GF-D8 (cell line): Measurements from ENCODE around the gene NUF2.
"Not testable (repeated sequence)": the region's sequence is repeated elsewhere in the genome, so short reads cannot be mapped to it uniquely, and the experiment has no call there.

Experiments used
- DNase-seq: peaks from one replicate; lab custom pipeline; 2025; lab: John Stamatoyannopoulos, UW

Gene NUF2

DNA sequence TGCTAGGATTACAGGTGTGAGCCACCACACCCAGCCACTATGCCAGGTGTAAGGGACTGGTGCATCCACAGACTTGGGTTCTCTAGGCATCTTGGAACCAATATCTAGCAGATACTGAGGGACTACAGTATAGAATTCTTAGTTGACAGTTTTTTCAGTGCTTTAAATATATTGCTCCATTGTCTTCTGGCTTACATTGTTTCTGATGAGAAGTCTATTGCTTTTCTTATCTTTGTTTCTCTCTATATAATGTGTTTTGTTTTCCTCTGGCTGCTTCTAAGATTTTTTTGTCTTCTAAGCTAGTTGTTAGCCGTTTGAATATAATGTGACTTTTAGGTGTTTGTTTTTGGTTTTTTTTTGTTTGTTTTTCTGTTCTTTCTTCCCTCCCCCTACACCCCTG, 13.5 kb downstream of the NUF2 start:
- DNase-seq: no peak

DNA sequence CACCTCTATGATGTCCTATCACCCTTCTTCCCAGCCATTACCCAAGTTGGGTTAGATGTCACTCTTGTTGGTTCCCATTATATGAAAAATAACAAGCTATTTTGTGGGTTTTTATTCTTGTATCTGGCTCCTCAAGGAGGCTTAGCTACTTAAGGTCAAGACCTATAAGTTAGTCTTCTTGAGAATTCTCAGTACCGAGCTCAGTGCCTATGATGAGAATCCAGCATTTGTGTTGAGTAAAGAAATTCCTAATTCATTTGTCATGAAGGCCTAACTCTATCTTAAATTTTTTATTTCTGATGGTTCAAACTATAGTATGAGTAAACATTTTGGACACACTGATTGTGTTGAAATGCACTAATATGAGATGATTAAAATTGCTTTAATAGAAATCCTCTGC, 15.9 kb downstream of the NUF2 start:
- no peak for DNase-seq

DNA sequence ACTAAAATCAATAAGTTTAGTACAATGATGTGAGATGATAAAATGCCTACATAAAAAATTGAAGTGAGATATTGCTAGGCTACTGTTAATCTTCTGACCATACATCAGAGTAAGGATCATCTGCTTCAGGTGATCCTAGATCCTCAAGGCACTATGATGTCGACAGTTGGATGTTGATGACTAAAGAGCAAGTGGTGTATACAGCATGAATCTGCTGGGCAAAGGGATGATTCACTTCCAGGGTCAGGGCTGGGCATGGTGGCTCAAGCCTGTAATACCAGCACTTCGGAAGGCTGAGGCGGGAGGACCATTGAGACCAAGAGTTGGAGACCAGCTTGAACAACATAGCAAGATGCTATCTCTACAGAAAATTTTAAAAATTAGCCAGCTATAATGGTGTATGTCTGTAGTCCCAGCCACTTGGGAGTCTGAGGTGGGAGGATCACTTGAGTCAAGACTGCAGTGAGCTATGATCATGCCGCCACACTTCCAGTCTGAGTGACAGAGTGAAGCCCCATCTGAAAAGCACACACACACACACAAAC, 24.6 kb downstream of the NUF2 start:
- DNase-seq: no peak

DNA sequence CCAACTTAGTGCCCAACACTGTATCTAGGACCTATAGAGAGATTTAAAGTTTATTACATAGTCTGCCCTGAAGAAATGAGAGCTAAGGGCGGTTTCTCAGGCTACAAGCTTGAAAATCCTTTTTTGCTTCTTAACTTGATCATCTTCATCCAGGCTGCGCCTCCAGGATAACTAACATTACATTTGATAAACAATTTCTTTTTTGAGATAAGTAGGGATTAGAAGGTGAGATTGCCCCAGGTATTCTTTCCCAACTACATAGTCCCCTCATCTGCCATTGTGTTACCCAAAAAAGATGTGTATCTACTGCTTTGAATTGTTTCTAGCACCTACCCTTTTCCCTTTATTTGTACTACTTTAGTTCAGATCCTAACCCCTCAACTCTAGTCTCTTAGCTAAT, 25.4 kb downstream of the NUF2 start:
- no peak for DNase-seq

DNA sequence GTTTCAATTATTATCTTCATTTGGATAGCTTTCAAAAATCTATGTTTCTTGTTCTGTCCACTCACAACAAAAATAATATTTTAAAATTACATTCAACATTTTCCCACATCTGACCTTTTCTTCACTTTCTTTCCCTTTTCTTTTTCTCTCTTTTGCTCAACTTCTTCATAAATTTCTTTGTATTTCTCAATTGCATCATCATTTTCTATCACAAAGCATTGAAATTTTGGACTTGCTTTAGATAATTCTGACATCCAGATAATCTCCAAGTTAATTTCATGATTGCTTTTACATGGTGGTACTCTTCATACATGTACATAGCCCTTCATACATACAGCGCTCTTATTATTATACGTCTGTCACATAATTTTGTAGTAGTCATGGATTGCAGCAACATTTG, 30.2 kb downstream of the NUF2 start:
- DNase-seq: no peak

DNA sequence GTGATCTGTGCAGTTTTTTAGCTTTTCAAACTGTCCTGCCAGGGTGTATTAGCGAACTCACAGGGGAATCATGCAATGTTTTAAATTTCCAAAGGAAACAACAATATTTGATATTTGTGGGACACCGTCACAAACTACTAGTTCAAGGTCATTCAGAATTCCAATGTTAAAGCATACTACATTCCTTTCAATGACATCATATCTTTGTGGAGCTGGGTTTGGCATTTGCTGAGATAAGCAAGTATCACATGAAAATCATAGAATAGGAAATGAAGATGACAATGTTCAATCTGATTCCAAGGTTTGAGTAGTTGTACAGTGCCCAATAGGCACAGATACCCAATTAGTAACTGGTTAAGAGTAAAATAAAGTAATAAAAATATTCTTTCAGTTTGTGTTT, 35.6 kb downstream of the NUF2 start:
- DNase-seq: no peak

DNA sequence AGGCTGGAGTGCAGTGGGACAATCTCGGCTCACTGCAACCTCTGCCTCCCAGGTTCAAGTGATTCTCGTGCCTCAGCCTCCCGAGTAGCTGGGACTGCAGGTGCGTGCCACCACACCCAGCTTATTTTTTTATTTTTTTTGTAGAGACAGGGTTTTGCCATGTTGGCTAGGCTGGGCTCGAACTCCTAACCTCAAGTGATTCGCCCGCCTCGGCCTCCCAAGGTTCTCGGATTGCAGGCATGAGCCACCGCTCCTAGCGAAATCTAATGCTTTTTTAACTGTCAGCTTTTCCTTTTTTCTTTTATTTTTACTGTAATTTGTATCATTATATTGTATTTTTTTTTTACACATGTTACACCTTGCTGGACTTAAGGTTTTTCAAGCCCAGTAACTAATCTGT, 36.4 kb downstream of the NUF2 start:
- not testable (repeated sequence) for DNase-seq

DNA sequence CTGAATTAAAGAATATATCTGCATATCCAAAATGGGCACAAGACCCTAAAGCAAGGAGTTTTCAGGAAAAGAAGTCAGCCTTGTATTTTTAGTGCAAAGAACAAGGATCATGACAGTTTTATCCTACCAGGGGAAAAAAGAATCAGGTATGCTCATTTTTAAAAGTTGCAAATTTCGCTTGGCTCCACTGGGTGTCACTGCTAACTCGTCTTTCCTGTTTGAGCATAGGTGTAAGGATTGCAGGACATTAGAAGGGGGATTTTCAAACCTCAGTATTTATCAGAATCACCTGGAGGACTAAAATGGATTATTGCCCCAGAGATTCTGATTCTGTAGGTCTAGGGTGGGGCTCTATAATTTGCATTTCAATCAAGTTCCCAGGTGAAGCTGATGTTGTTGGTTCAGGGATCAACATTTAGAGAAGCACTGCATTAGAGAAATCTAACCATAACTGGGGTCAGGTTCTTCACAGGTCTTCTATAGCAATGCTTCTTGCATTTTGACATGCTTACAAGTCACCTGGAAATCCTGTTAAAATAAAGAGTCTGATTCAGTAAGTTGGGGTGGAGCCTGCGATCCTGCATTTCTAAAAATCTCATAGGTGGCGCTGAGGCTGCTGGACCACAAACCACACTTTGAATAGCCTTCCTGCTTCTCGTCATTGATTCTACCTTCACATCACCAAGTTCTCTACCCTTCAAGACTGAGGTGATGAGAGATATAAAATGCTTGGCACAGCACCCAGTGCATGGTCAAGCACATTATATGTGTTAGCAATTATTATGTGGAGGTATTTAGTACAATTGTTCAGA, 39.6 kb downstream of the NUF2 start:
- no peak for DNase-seq

DNA sequence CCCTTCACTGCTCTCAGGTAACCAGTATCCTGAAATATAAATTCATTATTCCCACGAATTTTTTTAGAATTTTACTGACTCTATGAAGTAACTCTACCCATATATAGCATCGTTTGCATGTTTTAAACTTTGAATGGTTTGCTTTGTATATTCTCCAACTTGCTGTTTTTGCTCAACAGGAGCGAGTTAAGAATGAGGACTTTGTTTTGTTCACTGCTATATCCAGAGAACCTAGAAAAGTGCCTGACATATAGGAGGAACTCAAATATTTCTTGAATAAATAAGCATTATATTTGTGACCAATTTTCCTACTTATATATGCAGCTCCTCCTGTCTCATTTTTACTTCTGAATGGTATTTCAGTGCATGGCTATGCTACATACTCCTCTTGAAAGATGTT, 43.4 kb downstream of the NUF2 start:
- no peak for DNase-seq

DNA sequence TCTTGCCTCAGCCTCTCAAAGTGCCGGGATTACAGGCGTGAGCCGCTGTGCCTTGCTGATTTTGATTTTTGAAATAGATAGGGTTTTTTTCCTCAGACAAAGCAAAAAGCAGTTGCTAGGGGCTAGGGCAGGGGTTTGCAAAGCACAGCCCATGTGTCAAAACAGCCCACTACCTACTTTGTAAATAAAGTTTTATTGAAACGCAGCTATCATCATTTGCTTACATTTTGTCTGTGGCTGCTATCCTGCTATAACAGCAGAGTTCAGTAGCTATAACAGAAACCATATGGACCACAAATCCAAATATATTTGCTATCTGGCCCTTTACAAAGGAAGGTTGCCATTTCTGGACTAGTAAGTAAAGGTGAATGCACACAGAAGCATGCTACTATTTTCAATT, 44.8 kb downstream of the NUF2 start:
- DNase-seq: no peak

DNA sequence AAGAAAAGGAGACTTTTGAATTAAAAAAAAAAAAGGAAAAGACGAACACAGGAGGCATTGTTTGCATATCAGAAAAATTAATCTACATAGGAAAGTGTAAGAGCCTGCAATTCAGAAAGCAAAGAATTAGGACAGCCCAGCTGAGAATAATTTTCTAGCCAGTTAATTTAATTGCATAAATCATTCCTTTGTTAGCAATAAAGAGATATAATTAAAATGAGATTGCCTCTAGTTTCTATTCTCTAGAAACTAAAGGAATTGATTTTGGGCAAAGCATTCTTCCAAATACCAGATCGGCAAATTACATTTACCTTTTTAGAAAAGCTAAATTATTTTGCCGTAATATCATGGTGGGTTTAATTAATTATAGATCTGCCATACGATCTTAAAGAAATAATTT, 46.0 kb downstream of the NUF2 start:
- no peak for DNase-seq

DNA sequence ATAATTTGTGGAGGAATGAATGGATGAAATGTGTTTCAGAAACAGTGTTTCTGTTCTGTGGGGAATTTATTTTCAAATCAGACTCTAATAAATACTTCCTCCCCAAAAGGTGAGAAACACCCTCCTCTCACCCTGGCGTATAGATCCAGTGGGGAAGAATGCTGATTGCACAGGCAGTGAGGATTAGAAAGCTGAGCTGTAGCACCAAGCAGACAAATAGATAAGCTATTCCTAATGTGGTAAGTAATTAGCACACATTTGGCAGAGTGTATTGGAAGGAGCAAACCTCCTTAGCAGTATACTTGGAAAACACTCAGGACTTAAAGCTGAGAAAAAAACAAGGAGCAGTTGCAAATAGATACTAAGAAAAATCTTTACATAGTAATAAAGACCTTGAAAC, 50.8 kb downstream of the NUF2 start:
- no peak for DNase-seq

DNA sequence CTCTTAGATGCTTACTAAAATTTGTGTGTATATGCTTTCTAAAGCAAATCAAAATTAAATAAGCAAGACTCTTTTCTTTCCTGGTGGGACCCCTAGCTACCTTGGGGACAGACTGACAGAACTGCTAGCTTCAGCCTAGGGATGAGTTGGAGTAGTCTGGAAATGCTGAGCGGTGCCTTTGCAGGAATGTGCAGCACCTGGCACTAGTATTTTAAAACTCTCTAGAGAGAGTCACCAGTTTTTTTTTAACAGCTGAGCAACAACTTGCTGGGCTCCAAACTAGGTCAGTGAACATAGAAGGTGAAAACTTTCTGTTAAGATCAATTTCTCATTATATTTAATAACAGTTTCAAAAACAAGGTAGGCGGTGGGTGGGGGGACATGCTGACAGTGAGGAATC, 56.8 kb downstream of the NUF2 start:
- DNase-seq: no peak

DNA sequence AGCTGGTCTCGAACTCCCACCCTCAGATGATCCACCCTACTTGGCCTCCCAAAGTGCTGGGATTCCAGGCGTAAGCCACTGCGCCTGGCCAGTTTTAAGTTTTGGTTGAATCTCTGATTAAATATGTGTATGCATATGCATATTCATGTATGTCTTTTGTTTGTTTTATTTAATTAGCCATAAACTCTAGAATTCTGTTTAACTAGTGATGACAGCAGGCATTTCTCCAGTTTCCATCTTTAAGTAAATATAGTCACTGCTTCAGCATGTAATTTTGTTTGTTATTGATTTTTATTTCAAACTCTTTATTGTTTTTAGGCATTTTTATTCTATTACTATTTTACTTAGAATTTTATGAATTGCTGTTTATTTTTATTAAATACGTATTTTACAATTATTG, 58.0 kb downstream of the NUF2 start:
- DNase-seq: no peak

DNA sequence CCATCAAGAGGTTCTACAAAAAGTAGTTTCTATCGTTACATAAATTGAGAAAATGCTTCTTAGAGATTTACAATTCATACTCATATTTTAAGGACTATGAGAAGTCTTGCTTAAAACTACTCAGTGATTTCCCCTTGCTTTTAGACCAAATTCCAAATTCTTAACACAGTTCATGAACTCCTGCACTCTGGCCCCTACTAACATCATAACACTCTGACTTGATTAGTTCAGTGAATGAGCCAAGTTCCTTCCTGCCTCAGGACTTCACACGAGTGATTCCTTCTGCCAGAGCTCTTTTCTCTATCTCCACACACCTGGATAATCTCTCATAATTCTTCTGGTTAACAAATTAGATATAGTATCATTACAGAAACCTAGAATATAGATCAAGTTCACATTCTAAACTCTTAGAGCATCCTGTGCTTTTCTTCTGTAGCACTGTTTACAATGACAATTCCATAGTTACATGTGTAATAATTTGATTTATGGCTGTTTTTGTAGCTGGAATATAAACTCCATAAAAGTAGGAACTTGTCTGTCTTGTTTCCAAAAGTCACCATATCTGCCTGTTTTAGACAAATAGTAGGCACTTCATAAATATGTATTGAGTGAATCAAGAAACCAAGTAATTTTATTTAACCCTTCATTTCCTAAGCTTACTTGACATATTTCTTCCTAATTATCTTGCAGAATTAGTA, 59.9 kb downstream of the NUF2 start:
- DNase-seq: no peak

DNA sequence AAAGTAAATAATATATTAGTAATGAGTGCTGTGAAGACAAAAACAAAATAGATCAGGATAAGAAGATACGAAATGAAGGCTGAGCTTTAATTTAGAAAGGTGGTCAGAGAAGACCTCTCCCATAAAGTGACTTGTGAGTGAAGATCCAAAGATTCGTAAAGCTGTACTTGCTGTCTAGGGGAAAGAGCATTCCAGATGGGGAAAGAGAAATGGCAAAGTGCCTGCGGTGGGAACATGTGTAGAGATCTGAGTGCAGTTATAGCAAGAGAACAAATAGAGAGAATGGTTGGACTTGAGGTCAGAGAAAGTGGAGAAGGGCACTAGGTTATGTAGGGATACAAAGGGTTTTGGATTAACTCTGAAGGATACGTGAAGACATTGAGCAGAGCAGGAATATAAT, 60.6 kb downstream of the NUF2 start:
- no peak for DNase-seq

DNA sequence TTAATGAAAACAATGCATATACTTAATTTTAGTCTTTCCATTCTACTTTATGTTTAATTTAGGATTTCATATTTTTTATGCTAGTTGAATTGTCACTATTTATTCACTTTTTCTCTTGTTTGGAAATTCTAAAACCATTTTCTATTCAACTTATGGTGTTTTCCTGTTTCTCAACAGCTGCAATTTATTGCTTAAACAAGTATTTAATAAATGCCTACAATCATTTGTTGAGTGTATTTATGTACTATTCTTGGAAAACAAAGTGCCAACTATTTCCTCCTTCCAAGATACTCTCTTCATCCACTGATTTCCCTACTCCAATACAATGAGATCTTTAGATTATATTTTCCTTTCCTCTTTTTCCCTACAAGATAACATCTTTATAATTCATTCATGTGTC, 65.4 kb downstream of the NUF2 start:
- no peak for DNase-seq

DNA sequence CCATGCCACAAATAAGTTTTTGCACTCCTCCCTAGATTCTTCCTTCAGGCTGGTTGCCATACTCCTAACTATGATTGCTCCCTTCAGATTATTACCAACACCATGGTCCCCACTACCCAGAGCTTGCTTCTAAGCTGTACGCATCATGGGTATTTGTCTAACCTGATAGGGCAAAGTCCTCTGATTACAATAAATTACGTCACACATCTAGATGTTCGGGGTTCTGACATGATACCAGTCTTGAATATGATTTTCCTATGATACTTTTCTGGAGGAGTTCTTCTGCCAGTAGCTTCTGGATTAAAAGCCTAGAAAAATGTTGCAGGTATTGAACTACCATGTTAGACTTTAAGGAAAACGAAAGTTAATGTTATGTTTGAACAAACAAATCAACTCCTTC, 67.2 kb downstream of the NUF2 start:
- no peak for DNase-seq

DNA sequence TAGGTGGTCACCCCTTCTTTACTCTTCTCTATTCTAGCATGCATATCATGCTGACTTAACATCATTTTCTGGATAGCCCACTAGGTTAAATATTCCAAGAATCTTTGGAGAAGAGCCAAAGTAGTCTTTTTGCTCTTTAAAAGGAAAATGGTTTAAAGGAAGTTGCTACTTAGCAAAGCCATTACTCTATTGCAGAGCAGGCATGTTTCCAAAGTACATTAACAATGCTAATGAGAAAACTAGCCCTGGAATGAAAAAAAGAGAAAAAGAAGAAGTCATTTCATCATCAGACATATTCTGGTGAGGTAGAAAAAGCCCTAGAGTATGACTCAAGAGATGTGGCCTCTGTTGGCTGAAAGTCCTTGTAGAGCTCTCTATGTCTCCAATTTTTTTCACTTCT, 74.0 kb downstream of the NUF2 start:
- no peak for DNase-seq

DNA sequence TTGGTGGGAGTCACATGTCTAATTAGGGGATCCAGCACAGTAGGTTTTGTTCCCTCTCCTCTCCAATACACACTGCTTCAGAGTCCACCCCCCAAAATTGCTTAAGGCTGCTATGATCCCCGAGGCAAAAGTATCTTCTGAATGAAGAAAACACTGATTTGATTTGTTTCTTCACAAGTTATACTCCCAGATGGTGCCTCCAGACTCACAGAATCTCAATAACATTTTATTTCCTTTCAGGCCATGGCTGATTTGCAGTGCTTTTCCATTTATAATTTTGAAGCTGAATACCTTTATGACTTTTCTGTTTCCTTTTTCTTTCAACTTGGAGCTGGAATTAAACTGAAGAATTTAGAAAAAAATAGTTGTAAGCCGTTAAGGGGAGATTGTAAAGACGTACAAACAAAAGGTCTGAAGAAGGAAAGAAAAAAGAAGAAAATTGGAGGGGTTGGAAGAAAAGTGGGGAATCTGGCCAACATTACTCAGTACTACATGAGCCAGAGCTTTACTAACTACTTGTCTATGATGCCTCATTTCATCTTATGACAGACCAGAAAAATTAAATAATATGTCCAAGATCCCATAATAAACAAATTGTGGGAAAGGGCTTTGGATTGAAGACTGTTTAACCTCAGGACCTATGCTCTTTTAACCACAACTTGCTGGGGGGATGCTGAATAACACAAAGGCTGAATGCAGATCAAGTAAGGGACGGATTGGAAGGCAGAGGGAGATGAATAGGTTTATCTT, 75.9 kb downstream of the NUF2 start:
- no peak for DNase-seq

DNA sequence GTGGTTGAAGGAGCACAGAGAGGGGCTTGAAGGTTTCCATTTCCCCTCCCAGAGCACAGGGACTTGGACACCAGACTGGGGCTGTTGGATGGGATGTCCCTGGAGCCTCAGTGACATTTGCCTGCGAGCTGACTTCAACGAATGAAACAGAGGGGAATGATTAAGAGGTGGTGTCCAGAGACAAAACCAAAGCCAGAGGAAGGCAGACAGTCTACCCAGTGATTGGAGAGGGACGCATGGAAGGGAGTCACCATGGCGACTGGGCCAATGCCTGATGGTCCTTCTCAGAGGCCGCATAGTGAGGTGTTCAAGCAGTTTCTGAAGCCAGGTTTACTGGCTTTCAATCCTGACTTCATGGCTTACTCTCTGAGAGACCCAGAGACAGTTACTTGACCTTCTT, 77.2 kb downstream of the NUF2 start:
- DNase-seq: no peak

DNA sequence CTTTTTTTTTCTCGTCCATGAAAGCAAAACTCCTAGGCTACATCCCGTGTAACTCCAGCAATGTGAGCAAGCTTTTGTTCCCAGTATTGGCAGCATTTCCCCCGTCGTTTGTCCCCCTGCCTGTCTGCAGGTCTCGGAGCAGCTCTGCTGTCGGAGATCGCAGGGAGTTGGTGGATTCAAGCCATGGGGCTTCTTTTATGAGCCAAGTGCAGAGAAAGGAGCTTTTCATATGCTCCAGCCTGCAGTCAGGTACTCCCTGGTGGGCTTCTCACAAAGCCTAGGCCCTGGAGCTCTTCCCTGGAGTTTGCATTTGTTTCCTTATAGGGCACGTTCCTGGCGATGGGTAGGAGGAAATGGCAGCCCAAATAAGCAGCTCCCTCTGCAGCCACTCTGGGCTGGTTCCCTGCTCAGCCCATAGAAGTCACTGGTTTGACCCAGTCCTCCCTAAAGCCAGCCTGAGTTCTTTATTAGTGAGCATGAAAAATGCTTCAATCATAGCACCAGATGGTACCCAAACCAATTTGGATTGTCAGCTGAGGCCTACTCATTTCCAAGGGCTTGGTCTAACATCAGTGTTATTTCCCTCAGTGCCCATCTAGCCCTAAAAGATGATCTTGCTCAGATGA, 78.3 kb downstream of the NUF2 start:
- DNase-seq: no peak
